Hepatocyte (in vitro differentiated cells): ENCODE results near the gene ZHX3.

Experiments
- CTCF ChIP-seq: fragments of 200-600 bp; sonication (generic); IDR thresholded peaks from 2 replicates; pipeline ENCODE4 v1.5.1; 2016; ENCODE audit warnings: antibody characterized with exemption, mild to moderate bottlenecking; ENCODE audit not compliant: poor library complexity
- EZH2 ChIP-seq: fragments of 200-600 bp; sonication (generic); IDR thresholded peaks from 2 replicates; pipeline ENCODE4 v1.6.1; 2016; ENCODE audit warnings: antibody characterized with exemption, mild to moderate bottlenecking, borderline replicate concordance
- EZH2phosphoT487 ChIP-seq: fragments of 200-600 bp; sonication (generic); IDR thresholded peaks from one replicate; pipeline ENCODE4 v1.6.1; 2018; ENCODE audit warnings: antibody characterized with exemption, mild to moderate bottlenecking, low read depth, moderate library complexity; ENCODE audit not compliant: unreplicated experiment, severe bottlenecking

GRCh38 chr20:41260734-41261220 lies 56.8 kb downstream of the ZHX3 start:
- TF ChIP-seq CTCF (no peak), EZH2phosphoT487 (no peak), EZH2 (no peak)
